H1 (cell line): Measurements from ENCODE around the gene EWSR1. TPM values are rescaled to one million over a fixed set of nuclear protein-coding genes. Genes with fewer than 3 reads are reported as not detected.

Source experiments
- CTCF ChIA-PET: fragments of 300-600 bp; sonication (Branson Sonifier 250); formaldehyde crosslinking; loops from one replicate; lab custom pipeline; 2021; ENCODE audit not compliant: partially characterized antibody; lab: Charles Lee
- POLR2A ChIA-PET: fragments of 300-600 bp; sonication (Branson Sonifier 250); formaldehyde crosslinking; loops from one replicate; lab custom pipeline; 2021; ENCODE audit warnings: inconsistent platforms; ENCODE audit not compliant: partially characterized antibody; lab: Charles Lee
- DNase-seq, 2 experiments: peaks; one replicate each; pipeline versions ENCODE4 v3.0.0 to v3.0.0-alpha.2; 2010 to 2022; ENCODE audit warnings: low spot score in 2 of 2, low read depth in 1 of 2, mixed read lengths in 1 of 2
- FAIRE-seq: peaks from 2 replicates; lab custom pipeline; 2011; peaks lifted over from hg19 to GRCh38; lab: Jason Lieb, UNC
- H2AFZ ChIP-seq: 2 replicates; pipeline ENCODE4 v1.8.1; 2012; ENCODE audit warnings: low read length, inconsistent platforms
- H2AK5ac ChIP-seq: 2 replicates; pipeline ENCODE4 v1.6.1; 2013; ENCODE audit warnings: low read depth, low read length
- H2BK120ac ChIP-seq: replicated peaks from 2 replicates; pipeline ENCODE3; 2013; ENCODE audit warnings: low read depth, low read length, inconsistent platforms
- H2BK12ac ChIP-seq: 2 replicates; pipeline ENCODE4 v1.6.1; 2013; ENCODE audit warnings: low read depth, low read length
- H2BK15ac ChIP-seq: 2 replicates; pipeline ENCODE4 v1.6.1; 2013; ENCODE audit warnings: low read length
- H2BK20ac ChIP-seq: 2 replicates; pipeline ENCODE4 v1.6.1; 2013; ENCODE audit warnings: low read length
- H2BK5ac ChIP-seq: 2 replicates; pipeline ENCODE4 v1.6.1; 2013; ENCODE audit warnings: low read depth, low read length
- H3K14ac ChIP-seq: 2 replicates; pipeline ENCODE4 v1.6.1; 2013; ENCODE audit warnings: inconsistent platforms; ENCODE audit not compliant: insufficient read length
- H3K18ac ChIP-seq: 2 replicates; pipeline ENCODE4 v1.6.1; 2013; ENCODE audit warnings: low read length; ENCODE audit errors: extremely low read depth
- H3K23ac ChIP-seq: 2 replicates; pipeline ENCODE4 v1.6.1; 2013; ENCODE audit warnings: inconsistent platforms; ENCODE audit not compliant: insufficient read length
- H3K23me2 ChIP-seq: 2 replicates; pipeline ENCODE4 v1.6.1; 2013; ENCODE audit warnings: low read depth, low read length
- H3K27ac ChIP-seq: 2 replicates; pipeline ENCODE4 v1.6.1; 2011; ENCODE audit warnings: low read depth, low read length, inconsistent platforms
- H3K27me3 ChIP-seq, 4 experiments: replicated peaks in 1 of 4; 1 replicate in 1 of 4; 2 replicates in 3 of 4; pipeline versions ENCODE4 v1.6.1 to v1.8.1; 2011 to 2013; ENCODE audit warnings: low read length in 3 of 4, mild to moderate bottlenecking in 3 of 4, inconsistent platforms in 2 of 4, mixed read lengths in 2 of 4, moderate library complexity in 1 of 4; ENCODE audit not compliant: control insufficient read depth in 3 of 4, insufficient read depth in 3 of 4; ENCODE audit errors: extremely low read depth in 1 of 4
- H3K36me3 ChIP-seq, 4 experiments: 2 replicates each; pipeline versions ENCODE4 v1.6.1 to v1.8.1; 2011 to 2013; ENCODE audit warnings: mild to moderate bottlenecking in 4 of 4, low read length in 3 of 4, moderate library complexity in 2 of 4, control low read depth in 1 of 4, inconsistent platforms in 1 of 4; ENCODE audit not compliant: insufficient read depth in 4 of 4, control insufficient read depth in 2 of 4
- H3K4ac ChIP-seq: replicated peaks from 2 replicates; pipeline ENCODE3; 2013; ENCODE audit warnings: low read length, low read depth, mixed read lengths, inconsistent platforms; ENCODE audit not compliant: insufficient read length
- H3K4me1 ChIP-seq, 4 experiments: replicated peaks in 1 of 4; 1 replicate in 1 of 4; 2 replicates in 3 of 4; pipeline versions ENCODE4 v1.6.1 to v1.8.1; 2011 to 2013; ENCODE audit warnings: low read length in 3 of 4, inconsistent platforms in 2 of 4, mixed read lengths in 1 of 4; ENCODE audit not compliant: insufficient read depth in 4 of 4, control insufficient read depth in 3 of 4
- H3K4me2 ChIP-seq, 2 experiments: 2 replicates each; pipeline versions ENCODE4 v1.6.1 to v1.8.1; 2011 to 2013; ENCODE audit warnings: low read depth in 2 of 2, low read length in 2 of 2, control low read depth in 1 of 2, inconsistent platforms in 1 of 2, mild to moderate bottlenecking in 1 of 2; ENCODE audit not compliant: insufficient read depth in 1 of 2
- H3K4me3 ChIP-seq, 4 experiments: fragments of 200-600, 300-600 bp in 1 of 4; sonication (generic), shearing (Covaris generic), sonication (Bioruptor Twin) in 1 of 4; 2 replicates each; pipeline versions ENCODE4 v1.5.1 to v1.8.1; 2011 to 2016; ENCODE audit warnings: low read length in 4 of 4, low read depth in 3 of 4, control low read depth in 2 of 4, inconsistent platforms in 2 of 4, mild to moderate bottlenecking in 2 of 4, mixed read lengths in 1 of 4, moderate library complexity in 1 of 4; ENCODE audit not compliant: insufficient read depth in 2 of 4; ENCODE audit errors: extremely low read depth in 1 of 4
- H3K56ac ChIP-seq: replicated peaks from 2 replicates; pipeline ENCODE3; 2013; ENCODE audit warnings: low read depth, mild to moderate bottlenecking, mixed read lengths, low read length, inconsistent platforms; ENCODE audit not compliant: insufficient read length
- H3K79me1 ChIP-seq: 2 replicates; pipeline ENCODE4 v1.6.1; 2013; ENCODE audit warnings: low read depth, low read length, control low read depth
- H3K79me2 ChIP-seq, 2 experiments: 2 replicates each; pipeline versions ENCODE4 v1.6.1 to v1.8.1; 2012 to 2013; ENCODE audit warnings: low read length in 2 of 2, mild to moderate bottlenecking in 2 of 2, inconsistent platforms in 1 of 2; ENCODE audit not compliant: insufficient read depth in 2 of 2, control insufficient read depth in 1 of 2
- H3K9ac ChIP-seq, 4 experiments: replicated peaks in 1 of 4; 1 replicate in 1 of 4; 2 replicates in 3 of 4; pipeline versions ENCODE4 v1.6.1 to v1.8.1; 2011 to 2013; ENCODE audit warnings: low read depth in 3 of 4, low read length in 3 of 4, control low read depth in 2 of 4, mild to moderate bottlenecking in 2 of 4, moderate library complexity in 2 of 4, inconsistent platforms in 1 of 4; ENCODE audit errors: extremely low read depth in 1 of 4
- H3K9me3 ChIP-seq, 2 experiments: 2 replicates each; pipeline versions ENCODE4 v1.6.1 to v1.8.1; 2012 to 2013; ENCODE audit warnings: mild to moderate bottlenecking in 2 of 2, moderate library complexity in 2 of 2, control low read depth in 1 of 2, inconsistent platforms in 1 of 2, low read depth in 1 of 2, low read length in 1 of 2, mixed read lengths in 1 of 2; ENCODE audit not compliant: insufficient read depth in 2 of 2
- H4K20me1 ChIP-seq, 2 experiments: replicated peaks in 1 of 2; 2 replicates each; pipeline versions ENCODE3 to v1.8.1; 2011 to 2013; ENCODE audit warnings: inconsistent platforms in 2 of 2, low read length in 2 of 2, mild to moderate bottlenecking in 1 of 2; ENCODE audit not compliant: insufficient read depth in 2 of 2, control insufficient read depth in 1 of 2
- H4K5ac ChIP-seq: 2 replicates; pipeline ENCODE4 v1.6.1; 2013; ENCODE audit warnings: low read length, low read depth, mixed read lengths, inconsistent platforms; ENCODE audit not compliant: insufficient read length
- H4K8ac ChIP-seq: 2 replicates; pipeline ENCODE4 v1.8.0; 2013; ENCODE audit warnings: mild to moderate bottlenecking, moderate library complexity, low read length, inconsistent platforms; ENCODE audit not compliant: insufficient read depth; ENCODE audit errors: extremely low read depth
- H4K91ac ChIP-seq: replicated peaks from 2 replicates; pipeline ENCODE3; 2013; ENCODE audit warnings: low read length, mixed read lengths, inconsistent platforms; ENCODE audit not compliant: insufficient read length
- ASH2L ChIP-seq: fragments of 200-600, 300-600 bp; sonication (generic); IDR thresholded peaks from one replicate; pipeline ENCODE4 v1.7.1; 2017; ENCODE audit warnings: low read length
- BACH1 ChIP-seq: IDR thresholded peaks from 2 replicates; pipeline ENCODE4 v1.6.1; 2012; ENCODE audit warnings: low read length, improper control_type of control experiment
- CTCF ChIP-seq, 3 experiments: IDR thresholded peaks; 1 replicate in 2 of 3; 2 replicates in 1 of 3; pipeline versions ENCODE4 v1.5.1 to v1.6.1; 2011; ENCODE audit warnings: low read length in 3 of 3, mild to moderate bottlenecking in 3 of 3, inconsistent platforms in 2 of 3, low read depth in 1 of 3, moderate library complexity in 1 of 3; ENCODE audit not compliant: insufficient read depth in 1 of 3; ENCODE audit errors: control extremely low read depth in 1 of 3
- EGR1 ChIP-seq: IDR thresholded peaks from 2 replicates; pipeline ENCODE4 v1.6.1; 2011; ENCODE audit warnings: low read depth, low read length, borderline replicate concordance
- SP4 ChIP-seq: IDR thresholded peaks from 2 replicates; pipeline ENCODE4 v1.6.1; 2012; ENCODE audit warnings: low read length, inconsistent platforms
- SUZ12 ChIP-seq: fragments of 200-600 bp; sonication (generic); IDR thresholded peaks from 2 replicates; pipeline ENCODE4 v1.6.1; 2012; ENCODE audit warnings: mild to moderate bottlenecking, inconsistent platforms, low read length, moderate library complexity, mixed read lengths
- TBP ChIP-seq: IDR thresholded peaks from 2 replicates; pipeline ENCODE4 v1.6.1; 2011; ENCODE audit warnings: low read depth, low read length, improper control_type of control experiment
- WGBS, 2 experiments: shearing (Covaris generic) in 1 of 2; methylation state at CpG; one replicate each; pipeline versions ENCODE4 v1.1.6 to v1.1.7; 2013 to 2015; ENCODE audit warnings: low lambda C conversion rate in 2 of 2, mixed read lengths in 2 of 2, inconsistent platforms in 1 of 2, low coverage in 1 of 2, missing lambda C conversion rate in 1 of 2; ENCODE audit not compliant: insufficient replicate concordance in 2 of 2, insufficient coverage in 1 of 2, insufficient read length in 1 of 2; ENCODE audit errors: extremely low coverage in 1 of 2, missing lambda C conversion rate in 1 of 2; 5-methylcytosine and 5-hydroxymethylcytosine counted together
- polyA plus RNA-seq, 7 experiments: library from polyadenylated mRNA; depleted of rRNA in 3 of 7; stranded (reverse) in 5 of 7; unstranded in 2 of 7; fragments of >200 nt in 5 of 7; fragments of 200-250 nt in 2 of 7; gene quantifications; 1 replicate in 5 of 7; 2 replicates in 1 of 7; 4 replicates in 1 of 7; pipeline versions ENCODE4 v1.2.1 to v1.2.3, GENCODE V29; 2011 to 2013; ENCODE audit warnings: missing spikeins in 2 of 7, mixed read lengths in 2 of 7
- total RNA-seq: library from RNA; stranded (reverse); fragmentation: NEBNext Ultra II Directional; extraction: Animal tissue kit (Norgen Biotek cat#: 25700); gene quantifications from 2 replicates; pipeline ENCODE4 v1.2.1, GENCODE V29; 2021
- TF ChIP-seq, protein P1 (sequence below): IDR thresholded peaks from 2 replicates; pipeline ENCODE4 v1.6.1; 2012; ENCODE audit warnings: low read length, inconsistent platforms

The EWSR1 gene
- total and polyA plus RNA-seq, 2 of the 8 experiments (the other 6 are each of a cell fraction or from before 2014, with no cell fraction given) = 387 to 930 TPM

DNA sequence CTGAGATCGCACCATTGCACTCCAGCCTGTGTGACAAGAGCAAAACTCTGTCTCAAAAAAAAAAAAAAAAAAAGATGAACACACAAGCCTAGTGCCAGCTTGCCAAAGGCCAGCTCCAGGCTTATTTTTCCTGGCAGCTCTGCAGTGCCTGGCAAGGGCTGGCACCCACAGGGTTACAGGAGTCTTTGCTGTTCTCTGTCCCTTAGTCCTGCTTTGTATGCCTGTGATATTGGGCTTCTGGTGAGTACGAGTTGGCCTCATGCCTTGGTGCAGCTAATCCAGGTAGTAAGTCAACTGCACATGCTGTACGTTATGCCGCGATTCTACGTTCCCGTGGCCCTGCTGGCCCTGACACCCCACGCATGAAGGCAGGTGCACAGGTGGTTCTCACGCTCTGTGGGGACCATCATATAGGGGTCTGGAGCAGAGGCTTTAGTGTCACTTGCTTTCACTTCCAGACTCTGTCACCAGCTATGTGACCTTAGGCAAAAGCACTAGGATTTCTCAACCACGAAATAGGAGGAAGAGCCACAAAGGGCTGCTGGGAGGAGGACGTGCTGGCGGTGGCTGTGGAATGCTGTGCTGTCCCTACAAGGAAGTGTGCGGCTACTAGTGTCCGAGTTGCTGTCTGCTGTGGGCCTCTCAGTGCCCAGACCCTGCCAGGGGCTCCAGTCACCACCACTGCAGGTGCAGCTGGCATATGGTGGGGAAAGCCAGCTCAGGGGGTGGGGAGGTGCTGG is 68.9 kb downstream of the EWSR1 start:
- H3K36me3 ChIP-seq = peaks cover 8 to 35% (median 20%) of the 10 kb centered on the region in 4 experiments
- H3K9ac ChIP-seq = no peak overlapping the region
- H2BK15ac ChIP-seq = no peak overlapping the region
- CTCF ChIA-PET = interaction anchor here (0.6 to 1.8 kb wide), 4 partner anchors 10 to 26 kb away, joined by 3 to 7 read pairs (median 4); no protein-coding TSS in a partner anchor
- H3K79me2 ChIP-seq = no peaks in the 10 kb centered on the region
- FAIRE-seq = no peak
- no peak overlapping the region for H4K91ac ChIP-seq
- H3K27ac ChIP-seq = no peak overlapping the region
- H3K9me3 ChIP-seq = no peaks in the 10 kb centered on the region
- no peak overlapping the region for H2BK5ac ChIP-seq
- H3K4ac ChIP-seq = no peak overlapping the region
- no peak overlapping the region for H3K23ac ChIP-seq
- no peaks in the 10 kb centered on the region for H3K27me3 ChIP-seq
- H2AFZ ChIP-seq = no peak overlapping the region
- WGBS, 2 experiments = 95% methylated on average over 14 of the region's 14 CpGs; no CpG with 5 or more reads in 1 of the 2 experiments
- H3K18ac ChIP-seq = no peak overlapping the region
- no peak for DNase-seq
- H3K79me1 ChIP-seq = no peaks in the 10 kb centered on the region
- H3K14ac ChIP-seq = no peak overlapping the region
- H3K4me1 ChIP-seq = no peaks in the 10 kb centered on the region
- H3K4me2 ChIP-seq = no peak overlapping the region
- H4K20me1 ChIP-seq = peaks cover 0 to 10% of the 10 kb centered on the region in 2 experiments
- H3K56ac ChIP-seq = no peak overlapping the region
- H4K8ac ChIP-seq = no peak overlapping the region
- no peak overlapping the region for H2BK120ac ChIP-seq
- POLR2A ChIA-PET = interaction anchor here (0.9 to 2.2 kb wide), 3 partner anchors 10 to 65 kb away, joined by 4 to 7 read pairs (median 6); no protein-coding TSS in a partner anchor
- no peaks in the 10 kb centered on the region for H3K23me2 ChIP-seq
- no peak overlapping the region for H2AK5ac ChIP-seq
- H4K5ac ChIP-seq = no peak overlapping the region
- no peak overlapping the region for H3K4me3 ChIP-seq
- no peak overlapping the region for H2BK20ac ChIP-seq
- no peak overlapping the region for H2BK12ac ChIP-seq
- TF ChIP-seq EGR1 = no peak
- no peak for TF ChIP-seq SUZ12
- no peak for TF ChIP-seq CTCF (IDR thresholded peaks at IDR 0.05; ENCODE audit: control extremely low read depth in 1 of 3, insufficient read depth in 1 of 3, low read depth in 1 of 3, low read length in 3 of 3)
- no peak for TF ChIP-seq SP4
- no peak for TF ChIP-seq TBP
- no peak for TF ChIP-seq ASH2L
- TF ChIP-seq, protein P1, sequence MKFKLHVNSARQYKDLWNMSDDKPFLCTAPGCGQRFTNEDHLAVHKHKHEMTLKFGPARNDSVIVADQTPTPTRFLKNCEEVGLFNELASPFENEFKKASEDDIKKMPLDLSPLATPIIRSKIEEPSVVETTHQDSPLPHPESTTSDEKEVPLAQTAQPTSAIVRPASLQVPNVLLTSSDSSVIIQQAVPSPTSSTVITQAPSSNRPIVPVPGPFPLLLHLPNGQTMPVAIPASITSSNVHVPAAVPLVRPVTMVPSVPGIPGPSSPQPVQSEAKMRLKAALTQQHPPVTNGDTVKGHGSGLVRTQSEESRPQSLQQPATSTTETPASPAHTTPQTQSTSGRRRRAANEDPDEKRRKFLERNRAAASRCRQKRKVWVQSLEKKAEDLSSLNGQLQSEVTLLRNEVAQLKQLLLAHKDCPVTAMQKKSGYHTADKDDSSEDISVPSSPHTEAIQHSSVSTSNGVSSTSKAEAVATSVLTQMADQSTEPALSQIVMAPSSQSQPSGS = no peak
- no peak for TF ChIP-seq BACH1
